Osteoblast (primary cell): ENCODE data around the gene NT5C2. TPM values are rescaled to one million over a fixed set of nuclear protein-coding genes. Genes with fewer than 3 reads are reported as not detected.

Experiments used
- DNase-seq: peaks from one replicate; pipeline ENCODE4 v3.0.0; 2011; ENCODE audit warnings: low spot score, mixed read lengths; ENCODE audit not compliant: insufficient read length; ENCODE audit errors: missing footprints
- H2AFZ ChIP-seq: 2 replicates; pipeline ENCODE4 v1.6.0; 2011; ENCODE audit warnings: mild to moderate bottlenecking, low read length
- H3K27ac ChIP-seq: 2 replicates; pipeline ENCODE4 v1.5.1; 2011; ENCODE audit warnings: mild to moderate bottlenecking, low read depth, low read length, moderate library complexity
- H3K27me3 ChIP-seq: 2 replicates; pipeline ENCODE4 v1.6.0; 2012; ENCODE audit warnings: mild to moderate bottlenecking, control low read depth, inconsistent platforms, low read length, moderate library complexity; ENCODE audit not compliant: insufficient read depth
- H3K36me3 ChIP-seq: 2 replicates; pipeline ENCODE4 v1.5.1; 2011; ENCODE audit warnings: mild to moderate bottlenecking, low read length, control low read depth, moderate library complexity; ENCODE audit not compliant: insufficient read depth
- H3K4me1 ChIP-seq: 2 replicates; pipeline ENCODE4 v1.5.1; 2011; ENCODE audit warnings: mild to moderate bottlenecking, low read length, control low read depth, moderate library complexity; ENCODE audit not compliant: insufficient read depth
- H3K4me2 ChIP-seq: 2 replicates; pipeline ENCODE4 v1.6.0; 2011; ENCODE audit warnings: mild to moderate bottlenecking, low read length; ENCODE audit not compliant: insufficient read depth
- H3K4me3 ChIP-seq: fragments of 200-600 bp; sonication (generic); 3 replicates; pipeline ENCODE4 v1.5.1; 2012; ENCODE audit warnings: mild to moderate bottlenecking, low read length, inconsistent platforms; ENCODE audit not compliant: insufficient read depth
- H3K79me2 ChIP-seq: 2 replicates; pipeline ENCODE4 v1.6.0; 2012; ENCODE audit warnings: mild to moderate bottlenecking, low read length, control low read depth, inconsistent platforms; ENCODE audit not compliant: insufficient read depth
- H3K9me3 ChIP-seq: 2 replicates; pipeline ENCODE4 v1.5.1; 2011; ENCODE audit warnings: low read depth, low read length, control low read depth
- H4K20me1 ChIP-seq: 2 replicates; pipeline ENCODE4 v1.6.0; 2012; ENCODE audit warnings: mild to moderate bottlenecking, low read length, control low read depth; ENCODE audit not compliant: insufficient read depth
- CTCF ChIP-seq: IDR thresholded peaks from 2 replicates; pipeline ENCODE4 v1.5.1; 2011; ENCODE audit warnings: mild to moderate bottlenecking, low read depth, low read length, moderate library complexity; ENCODE audit errors: extremely low read depth
- total RNA-seq: library from RNA; depleted of rRNA; stranded (reverse); fragments of >200 nt; gene quantifications from 2 replicates; pipeline ENCODE4 v1.2.3, GENCODE V29; 2012

The NT5C2 gene
- total RNA-seq, 1 donor: 94.1 TPM

GRCh38 chr10:103114876-103115275, 78.2 kb downstream of the NT5C2 start:
- DNase-seq: no peak

GRCh38 chr10:103111918-103112877, 80.9 kb downstream of the NT5C2 start:
- TF ChIP-seq CTCF: no peak
- no peak overlapping the region for H3K4me2 ChIP-seq
- no peak overlapping the region for H3K4me3 ChIP-seq
- H2AFZ ChIP-seq: no peak overlapping the region
- H3K9me3 ChIP-seq: no peaks in the 10 kb centered on the region
- no peak for DNase-seq
- peaks cover 16% of the 10 kb centered on the region for H3K4me1 ChIP-seq
- no peak overlapping the region for H3K27ac ChIP-seq
- H3K79me2 ChIP-seq: peaks cover 60% of the 10 kb centered on the region
- H3K36me3 ChIP-seq: no peaks in the 10 kb centered on the region
- peaks cover 18% of the 10 kb centered on the region for H4K20me1 ChIP-seq
- H3K27me3 ChIP-seq: no peaks in the 10 kb centered on the region

More at GRCh38 chr10:103114876-103115275, 78.2 kb downstream of the NT5C2 start:
- H3K9me3 ChIP-seq: no peaks in the 10 kb centered on the region
- H3K27me3 ChIP-seq: no peaks in the 10 kb centered on the region
- no peaks in the 10 kb centered on the region for H3K36me3 ChIP-seq
- peaks cover 16% of the 10 kb centered on the region for H3K4me1 ChIP-seq
- peaks cover 60% of the 10 kb centered on the region for H3K79me2 ChIP-seq
- peaks cover 22% of the 10 kb centered on the region for H4K20me1 ChIP-seq
- H3K4me2 ChIP-seq: no peak overlapping the region
- H2AFZ ChIP-seq: no peak overlapping the region
- H3K27ac ChIP-seq: no peak overlapping the region
- no peak for TF ChIP-seq CTCF
- H3K4me3 ChIP-seq: no peak overlapping the region

GRCh38 chr10:103111031-103111917, 81.8 kb downstream of the NT5C2 start:
- no peak for DNase-seq
- Histone ChIP-seq H3K79me2 (peaks cover 55% of the 10 kb centered on the region), H4K20me1 (peaks cover 13% of the 10 kb centered on the region), H3K4me1 (peaks cover 16% of the 10 kb centered on the region), H3K27ac (no peak overlapping the region), H3K36me3 (peaks cover 1% of the 10 kb centered on the region), H3K27me3 (no peaks in the 10 kb centered on the region), H3K4me3 (no peak overlapping the region), H3K9me3 (no peaks in the 10 kb centered on the region), H3K4me2 (peak overlapping the region; percentile 29), H2AFZ (no peak overlapping the region)
- no peak for TF ChIP-seq CTCF
